ENCODE results near the gene CLCN6.

CLCN6 gene

GRCh38 chr1:11823366-11824137 lies 17.6 kb downstream of the CLCN6 start:
- no peak for TF ChIP-seq EP300 (IDR thresholded peaks at IDR 0.05; ENCODE audit: borderline replicate concordance)
- no peak for TF ChIP-seq TEAD4 (IDR thresholded peaks at IDR 0.05)
- no peak for TF ChIP-seq EGR1 (IDR thresholded peaks at IDR 0.05)
- no peak for TF ChIP-seq CEBPB (IDR thresholded peaks at IDR 0.05)
- TF ChIP-seq YY1 (IDR thresholded peaks at IDR 0.05; ENCODE audit: low read depth) = no peak
- TF ChIP-seq NFIC (IDR thresholded peaks at IDR 0.05) = no peak
- no peak for TF ChIP-seq TAF1 (IDR thresholded peaks at IDR 0.05; ENCODE audit: low read depth)
- TF ChIP-seq ZBTB7A (IDR thresholded peaks at IDR 0.05; ENCODE audit: low read depth) = no peak
- TF ChIP-seq RAD21 (IDR thresholded peaks at IDR 0.05; ENCODE audit: low read depth) = no peak
- TF ChIP-seq CREB1 (IDR thresholded peaks at IDR 0.05; ENCODE audit: low read depth) = no peak
- no peak for TF ChIP-seq MAX (IDR thresholded peaks at IDR 0.05)
- no peak for TF ChIP-seq TCF12 (IDR thresholded peaks at IDR 0.05; ENCODE audit: low read depth)

GRCh38 chr1:11825131-11825530 lies 19.1 kb downstream of the CLCN6 start:
- TF ChIP-seq ZBTB7A (IDR thresholded peaks at IDR 0.05; ENCODE audit: low read depth) = no peak
- TF ChIP-seq REST (IDR thresholded peaks at IDR 0.05; ENCODE audit: low read depth) = no peak
- TF ChIP-seq RAD21 (IDR thresholded peaks at IDR 0.05; ENCODE audit: low read depth) = no peak
- TF ChIP-seq CEBPB (IDR thresholded peaks at IDR 0.05) = no peak
- TF ChIP-seq EP300 (IDR thresholded peaks at IDR 0.05; ENCODE audit: borderline replicate concordance) = no peak
- no peak for TF ChIP-seq FOXM1 (IDR thresholded peaks at IDR 0.05; ENCODE audit: borderline replicate concordance, low read depth)
- no peak for TF ChIP-seq USF1 (IDR thresholded peaks at IDR 0.05)
- TF ChIP-seq YY1 (IDR thresholded peaks at IDR 0.05; ENCODE audit: low read depth) = no peak
- no peak for TF ChIP-seq TCF12 (IDR thresholded peaks at IDR 0.05; ENCODE audit: low read depth)

GRCh38 chr1:11826946-11827345 lies 21.0 kb downstream of the CLCN6 start:
- TF ChIP-seq EGR1 (IDR thresholded peaks at IDR 0.05) = no peak
- no peak for TF ChIP-seq CEBPB (IDR thresholded peaks at IDR 0.05)
- no peak for TF ChIP-seq YY1 (IDR thresholded peaks at IDR 0.05; ENCODE audit: low read depth)
- TF ChIP-seq REST (IDR thresholded peaks at IDR 0.05; ENCODE audit: low read depth) = no peak
- no peak for TF ChIP-seq MAX (IDR thresholded peaks at IDR 0.05)
- TF ChIP-seq TCF12 (IDR thresholded peaks at IDR 0.05; ENCODE audit: low read depth) = no peak
- no peak for TF ChIP-seq FOXM1 (IDR thresholded peaks at IDR 0.05; ENCODE audit: borderline replicate concordance, low read depth)
- TF ChIP-seq RAD21 (IDR thresholded peaks at IDR 0.05; ENCODE audit: low read depth) = no peak
- TF ChIP-seq CREB1 (IDR thresholded peaks at IDR 0.05; ENCODE audit: low read depth) = no peak
- no peak for TF ChIP-seq NFIC (IDR thresholded peaks at IDR 0.05)
- no peak for TF ChIP-seq USF1 (IDR thresholded peaks at IDR 0.05)
- no peak for TF ChIP-seq EP300 (IDR thresholded peaks at IDR 0.05; ENCODE audit: borderline replicate concordance)
- TF ChIP-seq TEAD4 (IDR thresholded peaks at IDR 0.05) = no peak
- no peak for TF ChIP-seq TAF1 (IDR thresholded peaks at IDR 0.05; ENCODE audit: low read depth)

GRCh38 chr1:11828511-11828910 lies 22.5 kb downstream of the CLCN6 start:
- TF ChIP-seq TCF12 (IDR thresholded peaks at IDR 0.05; ENCODE audit: low read depth) = no peak
- TF ChIP-seq REST (IDR thresholded peaks at IDR 0.05; ENCODE audit: low read depth) = no peak
- no peak for TF ChIP-seq CEBPB (IDR thresholded peaks at IDR 0.05)
- no peak for TF ChIP-seq USF1 (IDR thresholded peaks at IDR 0.05)
- TF ChIP-seq TAF1 (IDR thresholded peaks at IDR 0.05; ENCODE audit: low read depth) = no peak
- no peak for TF ChIP-seq EP300 (IDR thresholded peaks at IDR 0.05; ENCODE audit: borderline replicate concordance)
- no peak for TF ChIP-seq YY1 (IDR thresholded peaks at IDR 0.05; ENCODE audit: low read depth)
- no peak for TF ChIP-seq NFIC (IDR thresholded peaks at IDR 0.05)
- TF ChIP-seq MAX (IDR thresholded peaks at IDR 0.05) = no peak
- TF ChIP-seq RAD21 (IDR thresholded peaks at IDR 0.05; ENCODE audit: low read depth) = no peak
- no peak for TF ChIP-seq EGR1 (IDR thresholded peaks at IDR 0.05)
- no peak for TF ChIP-seq ZBTB7A (IDR thresholded peaks at IDR 0.05; ENCODE audit: low read depth)
- no peak for TF ChIP-seq FOXM1 (IDR thresholded peaks at IDR 0.05; ENCODE audit: borderline replicate concordance, low read depth)
- TF ChIP-seq TEAD4 (IDR thresholded peaks at IDR 0.05) = no peak
- TF ChIP-seq CREB1 (IDR thresholded peaks at IDR 0.05; ENCODE audit: low read depth) = no peak

All from Ishikawa (cell line).